ENCODE data around the gene SPATA31A6.
"Not testable (repeated sequence)": the region's sequence is repeated elsewhere in the genome, so short reads cannot be mapped to it uniquely, and the experiment has no call there.

GRCh38 chr9:42233031-42233430 lies 49.6 kb downstream of the SPATA31A6 start:
- not testable (repeated sequence) for TF ChIP-seq CTCF, POLR2A (IDR thresholded peaks at IDR 0.05)
